GM21515 (cell line): ENCODE results near the gene CIPC.

Experiments
- ATAC-seq: cut with Tn5 transposase; IDR thresholded peaks from one replicate; pipeline ENCODE4 v1.9.1; 2021; ENCODE audit not compliant: unreplicated experiment

The CIPC gene

DNA sequence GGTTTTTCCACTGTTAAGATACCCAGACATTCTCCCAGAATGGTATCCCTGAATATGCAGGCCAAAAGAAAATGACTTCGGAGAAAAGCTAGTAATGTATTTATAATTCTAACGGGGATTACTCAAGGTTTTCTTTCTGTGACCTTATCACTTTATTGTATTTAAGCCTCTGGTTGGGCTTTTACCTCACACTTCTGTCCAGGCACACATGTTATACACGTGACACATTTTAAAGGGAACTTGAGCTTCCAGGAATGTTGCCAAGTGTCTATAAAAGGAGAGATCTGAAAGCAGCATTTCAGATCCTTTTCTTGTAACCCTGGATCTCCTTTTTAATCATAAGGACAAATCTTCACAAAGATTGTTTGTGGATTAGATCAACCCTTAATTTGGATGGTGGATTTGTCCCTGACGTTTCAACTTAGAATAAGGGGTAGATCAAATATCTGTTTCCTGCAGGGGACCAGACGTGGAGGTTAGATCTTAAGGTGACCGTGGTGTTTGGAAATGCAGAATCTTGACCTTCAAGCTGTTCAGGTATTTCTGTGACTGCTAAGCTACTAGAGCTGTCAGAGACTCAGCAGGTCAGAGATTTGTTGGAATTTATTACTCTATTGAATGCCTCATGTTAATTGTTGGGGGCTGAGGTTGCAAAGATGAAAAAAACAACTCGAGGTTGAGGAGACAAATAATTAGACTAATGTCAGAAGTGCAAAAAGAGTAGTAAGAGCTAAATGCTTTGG is 1.5 kb downstream of the CIPC start:
- no peak for ATAC-seq

DNA sequence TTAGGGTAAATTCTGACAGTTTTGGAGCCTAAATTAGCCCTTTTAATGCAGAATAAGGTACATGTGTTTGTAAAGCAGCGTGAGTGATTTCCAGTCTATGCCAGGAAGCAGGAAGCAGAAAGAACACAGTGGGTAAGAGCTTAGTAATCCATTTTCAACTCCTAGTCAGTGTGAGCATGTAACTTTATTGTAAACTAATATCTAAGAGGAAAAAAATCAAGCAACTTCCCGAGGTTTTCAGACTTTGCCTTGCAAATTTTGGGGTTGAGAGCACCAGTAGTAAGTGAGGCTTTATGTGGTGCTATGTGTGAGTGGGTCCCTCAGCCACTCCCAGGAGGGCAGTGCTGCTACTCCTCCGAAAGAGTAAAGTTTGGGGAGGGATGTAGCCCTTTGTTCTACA is 2.9 kb downstream of the CIPC start:
- ATAC-seq = no peak

DNA sequence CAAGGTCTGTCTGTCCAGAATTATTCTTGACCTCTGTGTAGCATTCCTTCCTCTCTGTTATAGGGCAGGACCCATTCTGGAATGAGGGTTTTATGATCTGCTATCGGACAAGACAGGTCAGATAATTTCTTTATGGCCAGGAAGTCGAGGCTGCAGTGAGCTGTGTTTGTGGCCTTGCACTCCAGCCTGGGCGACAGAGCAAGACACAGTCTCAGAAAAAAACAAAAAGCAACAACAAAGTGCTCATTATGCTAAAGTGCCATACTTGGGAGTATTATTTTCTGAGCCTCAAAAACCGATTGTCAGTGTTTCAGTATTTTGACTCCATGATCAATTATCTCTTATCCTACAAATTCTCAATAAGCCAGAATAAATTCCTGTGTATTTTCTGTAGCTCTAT is 4.1 kb downstream of the CIPC start:
- no peak for ATAC-seq

DNA sequence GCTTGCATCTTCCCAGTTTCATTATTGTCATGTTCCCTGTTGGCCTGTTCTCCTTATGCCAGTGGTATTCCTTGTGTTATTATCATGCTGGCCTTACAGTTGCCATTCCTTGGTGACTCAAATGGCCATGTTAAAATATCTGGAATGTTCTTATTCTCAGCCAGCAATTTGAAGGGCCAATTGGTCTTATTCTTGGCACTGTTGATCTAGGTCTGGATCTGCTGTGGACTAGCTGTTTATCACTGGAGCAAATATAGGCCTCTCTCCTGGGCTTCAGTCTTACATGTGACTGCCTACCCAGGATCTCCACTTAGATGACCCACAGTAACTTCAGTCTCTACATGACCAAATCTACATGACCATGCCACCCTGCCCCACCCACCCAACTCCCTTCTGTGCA is 5.4 kb downstream of the CIPC start:
- ATAC-seq = no peak

DNA sequence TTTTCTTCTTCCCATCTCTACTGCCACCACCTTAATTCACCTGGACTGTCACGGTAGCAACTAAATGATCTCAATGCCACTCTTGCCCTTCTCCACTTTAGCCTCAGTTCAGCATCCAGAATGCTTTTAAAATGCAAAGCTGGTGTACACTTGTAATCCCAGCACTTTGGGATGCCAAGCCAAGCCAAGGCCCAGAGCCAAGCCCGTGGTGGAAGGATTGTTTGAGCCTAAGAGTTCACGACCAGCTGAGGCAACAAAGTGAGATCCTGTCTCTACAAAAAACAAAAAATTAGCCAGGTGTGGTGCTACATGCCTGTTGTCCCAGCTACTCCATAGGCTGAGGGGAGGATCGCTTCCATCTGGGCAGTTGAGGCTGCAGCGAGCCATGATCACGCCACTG is 5.9 kb downstream of the CIPC start:
- no peak for ATAC-seq

DNA sequence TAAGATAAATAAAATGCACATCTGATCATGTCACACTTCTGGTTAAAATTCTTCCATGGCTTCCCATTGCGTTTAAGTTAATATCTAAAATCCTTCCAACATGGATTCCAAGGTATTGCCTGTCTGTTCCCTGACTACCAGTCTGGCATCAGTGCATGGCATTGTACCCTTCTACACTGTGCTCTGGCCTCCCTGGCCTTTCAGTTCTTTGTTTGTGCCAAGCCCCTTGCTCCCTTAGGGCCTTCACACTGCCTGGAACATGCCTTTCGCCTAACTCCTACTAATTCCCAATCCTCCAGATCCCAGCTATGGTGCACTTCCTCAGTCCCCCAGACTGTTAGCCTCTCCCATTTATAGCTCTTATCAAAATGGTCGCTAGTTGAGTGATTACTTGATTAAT is 6.3 kb downstream of the CIPC start:
- ATAC-seq = no peak

DNA sequence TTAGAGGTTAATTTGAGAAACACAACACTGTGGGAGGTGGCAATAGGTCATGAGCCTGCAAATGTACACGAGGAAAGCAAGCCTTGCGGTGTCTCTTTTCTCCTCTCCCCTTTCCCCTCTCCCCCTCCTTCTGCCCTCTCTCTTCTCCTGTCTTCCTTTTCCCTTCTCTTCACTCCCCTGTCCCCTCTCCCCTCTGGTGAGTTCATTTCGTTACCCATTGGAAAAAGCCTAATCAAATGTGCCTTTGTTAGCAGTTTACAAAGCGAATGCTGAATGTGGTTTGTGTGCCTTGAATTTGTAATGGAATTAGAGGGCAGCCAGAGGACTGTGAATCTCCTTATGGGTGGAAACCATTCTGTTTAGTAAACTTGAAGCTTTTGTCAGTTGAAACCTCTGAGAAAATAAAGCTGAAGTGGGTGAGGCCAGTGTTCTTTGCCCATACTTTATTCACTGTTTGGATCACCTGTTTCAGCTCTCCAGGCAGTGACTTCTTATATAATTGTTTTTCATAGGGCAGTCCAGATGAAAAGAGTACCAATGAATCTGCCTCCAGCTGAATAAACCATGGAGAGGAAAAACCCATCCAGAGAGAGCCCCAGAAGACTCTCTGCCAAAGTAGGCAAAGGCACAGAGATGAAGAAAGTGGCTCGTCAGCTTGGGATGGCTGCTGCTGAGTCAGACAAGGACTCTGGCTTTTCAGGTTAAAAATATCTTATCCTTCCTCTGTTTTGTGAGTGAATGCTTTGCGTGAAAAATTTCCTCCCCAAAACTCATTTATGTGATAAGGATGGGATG is 7.3 kb downstream of the CIPC start:
- ATAC-seq = no peak

DNA sequence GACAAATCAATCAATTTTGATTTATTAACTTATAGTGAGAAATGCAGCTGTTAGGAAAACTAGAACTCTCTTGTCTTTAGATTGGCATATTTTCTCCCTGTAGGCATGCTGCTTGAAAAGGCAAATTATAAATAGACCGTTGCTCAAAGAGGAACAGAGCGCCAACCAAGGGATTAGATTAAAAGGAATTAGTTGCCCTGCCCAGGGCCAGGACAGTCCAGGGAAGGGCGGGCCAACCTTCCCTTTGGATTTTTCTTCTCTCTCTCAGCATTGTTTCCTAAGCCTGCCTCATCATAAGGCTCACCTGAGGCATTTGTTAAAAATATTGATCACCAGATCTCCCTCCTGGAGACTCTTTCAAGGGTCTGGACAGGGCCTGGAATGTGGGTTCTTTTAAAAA is 8.6 kb downstream of the CIPC start:
- ATAC-seq = no peak

DNA sequence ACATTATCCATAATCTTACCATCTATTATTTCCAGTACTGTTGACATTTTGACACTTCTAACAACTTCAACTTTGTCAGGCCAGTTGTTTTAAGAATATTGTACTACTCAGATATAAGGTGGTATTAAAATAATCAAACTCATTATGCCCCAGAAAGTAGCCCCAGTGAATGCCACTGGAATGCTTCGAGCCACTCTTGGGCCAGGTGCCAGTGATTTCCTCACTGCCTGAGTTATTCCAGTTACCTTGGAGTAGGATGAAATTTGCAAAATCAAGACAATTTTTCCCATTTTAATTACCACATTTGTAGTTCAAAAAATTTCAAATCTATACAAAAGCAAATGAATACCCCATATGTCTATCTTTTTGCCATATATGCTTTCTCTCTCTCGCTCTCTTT is 9.2 kb downstream of the CIPC start:
- ATAC-seq = no peak

DNA sequence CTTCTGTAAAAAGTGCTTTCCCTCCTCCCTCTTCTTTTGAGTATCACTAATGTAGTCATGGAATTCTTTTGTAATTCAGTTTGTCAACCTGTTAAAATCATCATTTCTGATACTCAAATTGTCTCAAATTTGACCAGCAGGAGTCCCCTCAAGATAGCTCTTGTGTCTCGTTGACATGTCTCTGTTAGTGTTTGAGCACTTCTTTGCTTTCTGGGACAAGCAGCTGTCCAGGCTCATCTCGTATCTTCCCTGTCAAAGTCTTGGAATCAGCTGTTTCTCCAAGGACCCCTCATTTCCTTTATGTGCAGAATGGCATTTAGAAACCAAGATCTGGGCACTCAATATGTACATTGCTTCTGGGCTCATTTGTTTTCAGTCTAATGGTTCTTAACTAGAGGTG is 10.7 kb downstream of the CIPC start:
- no peak for ATAC-seq

DNA sequence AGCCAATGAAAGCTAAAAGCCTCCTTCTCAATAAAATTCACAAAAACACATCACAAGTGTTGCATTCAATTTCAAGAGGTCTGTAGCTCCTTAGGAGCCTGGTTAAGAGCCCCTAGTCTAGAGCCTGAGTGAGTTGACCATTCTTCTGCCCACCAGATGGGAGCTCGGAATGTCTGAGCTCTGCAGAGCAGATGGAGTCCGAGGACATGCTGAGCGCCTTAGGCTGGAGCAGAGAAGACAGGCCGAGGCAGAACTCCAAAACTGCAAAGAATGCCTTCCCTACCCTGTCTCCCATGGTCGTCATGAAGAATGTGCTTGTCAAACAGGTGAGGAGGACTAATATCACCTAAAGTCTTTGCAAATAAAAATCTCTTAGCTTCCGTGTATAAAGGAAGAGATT is 11.6 kb downstream of the CIPC start:
- no peak for ATAC-seq

DNA sequence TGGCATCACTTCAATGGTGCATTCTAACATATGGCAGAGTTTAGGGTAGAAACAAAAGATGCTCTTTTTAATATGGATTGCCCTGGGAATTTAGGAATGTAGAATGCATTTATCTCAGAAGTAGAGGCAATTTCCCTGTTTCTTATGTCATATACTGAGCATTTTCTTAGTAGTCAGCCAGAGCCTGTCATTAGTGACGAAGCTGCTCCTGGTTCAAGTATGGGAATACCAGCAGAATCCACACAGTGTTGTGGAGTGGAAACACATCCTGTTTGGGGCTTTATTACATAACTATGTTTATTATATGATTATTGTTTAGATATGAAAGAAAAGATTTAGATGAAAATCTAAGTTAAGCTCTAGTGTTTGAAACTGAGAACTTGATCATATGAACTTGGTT is 12.2 kb downstream of the CIPC start:
- no peak for ATAC-seq

DNA sequence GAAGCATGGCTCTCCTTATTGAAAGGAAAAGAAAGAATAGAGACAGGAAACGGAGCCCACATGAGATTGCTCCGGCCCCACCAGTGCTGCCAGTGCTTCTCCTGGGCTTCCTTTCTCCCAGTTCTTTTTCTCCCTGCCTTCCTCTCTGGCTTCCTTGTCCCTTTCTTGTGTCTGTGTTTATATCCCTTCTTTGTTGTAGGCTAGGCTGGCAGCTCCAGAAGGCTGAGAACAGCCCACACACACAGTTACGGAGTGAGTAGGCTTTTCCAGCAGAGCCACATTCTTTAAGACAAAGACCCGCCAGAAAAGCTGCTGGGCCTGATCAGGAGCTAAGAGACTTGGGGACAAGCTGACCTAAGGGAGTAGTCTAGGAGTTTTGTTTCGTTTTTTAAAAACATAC is 13.0 kb downstream of the CIPC start:
- no peak for ATAC-seq

DNA sequence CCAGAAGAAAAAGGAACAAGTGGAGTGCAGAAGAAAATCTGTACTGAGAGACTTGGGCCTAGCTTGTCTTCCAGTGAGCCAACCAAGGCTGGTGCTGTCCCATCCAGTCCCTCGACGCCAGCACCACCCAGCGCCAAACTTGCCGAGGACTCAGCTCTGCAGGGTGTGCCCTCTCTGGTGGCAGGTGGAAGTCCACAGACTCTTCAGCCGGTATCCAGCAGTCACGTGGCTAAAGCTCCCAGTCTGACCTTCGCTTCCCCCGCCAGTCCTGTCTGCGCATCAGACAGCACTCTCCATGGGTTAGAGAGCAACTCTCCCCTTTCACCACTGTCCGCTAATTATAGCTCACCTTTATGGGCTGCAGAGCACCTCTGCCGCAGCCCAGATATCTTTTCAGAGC is 15.6 kb downstream of the CIPC start:
- no peak for ATAC-seq

DNA sequence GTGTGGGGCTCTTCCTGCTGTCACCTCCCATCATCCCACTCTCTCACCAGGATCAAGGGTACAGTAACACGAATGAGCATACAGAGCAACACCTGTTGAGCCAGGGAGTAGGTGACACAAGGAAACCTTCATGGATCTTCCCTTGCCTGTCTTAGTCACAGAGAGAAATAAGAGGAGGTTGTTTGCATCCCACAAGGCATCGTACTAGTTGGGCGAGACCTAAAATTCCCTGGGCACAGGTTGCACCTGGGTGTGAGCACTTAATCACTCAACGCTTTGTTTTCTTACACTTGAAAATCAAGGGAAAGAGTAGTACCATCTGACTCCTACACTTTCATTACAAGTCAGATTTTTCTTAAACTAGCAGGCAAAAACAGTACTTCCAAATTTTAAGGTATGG is 16.6 kb downstream of the CIPC start:
- no peak for ATAC-seq

DNA sequence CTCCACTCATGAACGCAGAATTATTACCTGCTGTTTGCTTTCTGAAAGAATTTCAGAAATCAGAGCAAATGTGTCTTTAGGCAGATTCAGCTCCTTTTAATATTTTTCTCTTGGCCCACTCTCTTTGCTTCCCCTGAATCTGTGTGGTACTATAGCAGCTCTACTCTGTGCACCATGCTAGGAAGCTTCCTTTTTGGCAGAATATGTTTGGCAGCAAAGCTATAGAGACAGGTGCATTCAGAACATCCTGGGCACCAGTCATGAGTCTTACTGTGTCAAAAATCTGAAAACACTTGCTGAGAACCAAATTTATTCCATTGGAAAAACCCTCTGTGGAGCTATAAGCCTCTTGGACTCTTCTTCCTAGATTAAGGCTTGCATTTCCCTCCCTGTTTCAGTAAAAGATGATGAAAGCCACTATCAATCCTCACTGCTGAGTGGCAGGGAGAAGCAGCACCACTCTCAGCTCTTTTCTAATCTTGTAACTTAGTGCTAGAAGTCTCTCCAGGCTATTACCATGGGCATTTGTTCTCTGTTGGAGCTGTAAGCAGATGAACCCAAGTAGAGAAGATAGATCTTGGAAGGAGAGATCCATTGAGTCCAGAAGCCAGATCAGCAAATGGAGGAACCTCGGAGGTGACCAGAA is 18.2 kb downstream of the CIPC start:
- no peak for ATAC-seq

DNA sequence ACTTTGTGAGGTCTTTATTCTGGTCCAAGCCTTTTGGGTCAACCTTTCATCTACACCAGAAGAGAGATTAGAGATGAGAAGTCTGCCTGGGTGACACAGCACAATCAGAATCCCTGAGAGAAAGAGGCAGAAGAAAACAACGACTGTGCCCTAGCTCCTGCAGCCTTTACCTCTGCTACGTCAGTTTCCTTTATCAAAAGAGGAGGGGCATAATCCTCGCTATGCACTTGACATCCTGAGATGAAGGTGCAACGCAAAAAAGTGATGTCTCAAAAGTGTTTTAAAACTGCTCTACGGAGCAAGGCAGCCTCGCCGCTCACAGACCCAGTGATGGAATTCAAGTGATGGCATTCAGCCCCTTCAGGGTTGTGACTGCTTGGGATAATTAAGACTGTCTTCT is 21.8 kb downstream of the CIPC start:
- ATAC-seq = no peak

DNA sequence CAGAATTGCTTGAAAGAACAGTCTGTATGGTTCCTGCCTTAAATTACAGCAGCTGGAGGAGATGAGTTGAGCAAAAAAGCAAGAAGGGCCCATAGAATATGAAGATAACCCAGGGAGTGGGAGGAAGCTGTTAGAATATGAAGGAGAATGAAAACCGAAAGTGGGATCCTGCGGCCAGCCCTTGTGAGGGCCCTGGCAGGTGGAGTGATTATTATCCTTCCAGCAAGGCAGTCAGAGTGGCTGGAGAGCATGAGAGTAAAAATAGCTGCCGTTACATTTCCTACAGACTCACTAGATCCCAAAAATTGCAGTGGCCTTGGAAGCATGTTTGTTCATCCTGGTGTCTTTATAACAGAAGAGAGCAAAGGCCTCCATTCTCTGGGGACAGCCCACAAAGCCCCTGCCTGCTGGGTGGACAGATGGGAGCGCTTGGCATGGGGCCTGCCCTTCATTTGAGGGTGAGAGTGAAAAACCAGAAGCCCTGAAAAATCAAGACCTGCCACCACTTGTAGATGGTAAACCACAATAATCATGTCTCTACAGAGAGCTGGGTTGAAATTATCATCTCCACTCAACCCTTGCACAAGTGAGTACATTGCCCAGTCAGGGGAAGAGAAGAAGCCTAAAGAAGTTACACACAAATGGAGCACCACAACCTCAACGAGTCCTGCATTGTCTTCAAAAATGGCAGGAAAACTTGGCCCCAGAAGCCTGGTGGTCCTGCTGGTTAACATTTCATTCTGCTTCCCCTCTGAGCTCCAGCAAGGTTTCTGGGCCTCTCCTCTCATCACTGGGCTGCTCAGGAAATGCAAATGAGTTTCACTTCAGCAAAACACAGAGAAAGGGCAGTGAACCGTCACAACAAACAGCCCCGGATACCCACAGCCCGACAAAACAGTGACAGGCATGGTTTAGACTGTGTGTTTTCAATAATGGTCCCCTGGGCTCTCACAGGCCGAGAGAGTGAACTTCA is 23.0 kb downstream of the CIPC start:
- ATAC-seq = peak; percentile 90

DNA sequence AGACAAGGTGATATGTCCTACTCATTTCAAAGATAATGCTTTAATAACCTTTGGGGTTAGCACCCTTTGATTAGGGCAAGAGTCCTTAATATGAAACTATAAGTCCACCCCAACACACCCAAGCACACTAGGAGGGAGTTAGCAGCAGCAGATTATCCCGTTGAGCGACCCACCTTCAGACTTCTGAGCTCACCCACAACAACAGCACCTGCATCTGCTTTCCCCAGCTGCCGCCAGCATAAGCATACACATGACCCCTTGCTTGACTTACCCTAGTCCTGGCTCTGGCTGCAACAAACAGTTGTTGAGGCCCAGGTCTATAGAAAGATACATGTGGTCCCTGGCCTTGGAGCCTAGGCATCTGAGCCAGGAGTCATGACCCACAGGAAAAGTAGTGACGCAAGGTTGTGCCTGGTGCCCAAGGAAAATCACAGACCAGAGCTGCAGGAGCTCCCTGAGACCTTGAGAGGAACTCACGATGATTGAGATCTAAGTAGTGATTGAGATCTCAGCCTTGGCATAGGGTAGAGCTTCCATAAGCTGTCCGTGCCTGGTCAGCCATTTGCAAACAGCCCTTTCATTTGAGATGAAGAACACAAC is 24.6 kb downstream of the CIPC start:
- ATAC-seq = no peak
